H1 (cell line): ENCODE measurements around the gene WDR59. TPM values are rescaled to one million over a fixed set of nuclear protein-coding genes. Genes with fewer than 3 reads are reported as not detected.

Source experiments
- CTCF ChIA-PET: fragments of 300-600 bp; sonication (Branson Sonifier 250); formaldehyde crosslinking; loops from one replicate; lab custom pipeline; 2021; ENCODE audit not compliant: partially characterized antibody; lab: Charles Lee
- POLR2A ChIA-PET: fragments of 300-600 bp; sonication (Branson Sonifier 250); formaldehyde crosslinking; loops from one replicate; lab custom pipeline; 2021; ENCODE audit warnings: inconsistent platforms; ENCODE audit not compliant: partially characterized antibody; lab: Charles Lee
- DNase-seq, 2 experiments: peaks; one replicate each; pipeline versions ENCODE4 v3.0.0 to v3.0.0-alpha.2; 2010 to 2022; ENCODE audit warnings: low spot score in 2 of 2, low read depth in 1 of 2, mixed read lengths in 1 of 2
- FAIRE-seq: peaks from 2 replicates; lab custom pipeline; 2011; peaks lifted over from hg19 to GRCh38; lab: Jason Lieb, UNC
- H2AFZ ChIP-seq: 2 replicates; pipeline ENCODE4 v1.8.1; 2012; ENCODE audit warnings: low read length, inconsistent platforms
- H2AK5ac ChIP-seq: 2 replicates; pipeline ENCODE4 v1.6.1; 2013; ENCODE audit warnings: low read depth, low read length
- H2BK120ac ChIP-seq: replicated peaks from 2 replicates; pipeline ENCODE3; 2013; ENCODE audit warnings: low read depth, low read length, inconsistent platforms
- H2BK12ac ChIP-seq: 2 replicates; pipeline ENCODE4 v1.6.1; 2013; ENCODE audit warnings: low read depth, low read length
- H2BK15ac ChIP-seq: 2 replicates; pipeline ENCODE4 v1.6.1; 2013; ENCODE audit warnings: low read length
- H2BK20ac ChIP-seq: 2 replicates; pipeline ENCODE4 v1.6.1; 2013; ENCODE audit warnings: low read length
- H2BK5ac ChIP-seq: 2 replicates; pipeline ENCODE4 v1.6.1; 2013; ENCODE audit warnings: low read depth, low read length
- H3K14ac ChIP-seq: 2 replicates; pipeline ENCODE4 v1.6.1; 2013; ENCODE audit warnings: inconsistent platforms; ENCODE audit not compliant: insufficient read length
- H3K18ac ChIP-seq: 2 replicates; pipeline ENCODE4 v1.6.1; 2013; ENCODE audit warnings: low read length; ENCODE audit errors: extremely low read depth
- H3K23ac ChIP-seq: 2 replicates; pipeline ENCODE4 v1.6.1; 2013; ENCODE audit warnings: inconsistent platforms; ENCODE audit not compliant: insufficient read length
- H3K23me2 ChIP-seq: 2 replicates; pipeline ENCODE4 v1.6.1; 2013; ENCODE audit warnings: low read depth, low read length
- H3K27ac ChIP-seq: 2 replicates; pipeline ENCODE4 v1.6.1; 2011; ENCODE audit warnings: low read depth, low read length, inconsistent platforms
- H3K27me3 ChIP-seq, 4 experiments: replicated peaks in 1 of 4; 1 replicate in 1 of 4; 2 replicates in 3 of 4; pipeline versions ENCODE4 v1.6.1 to v1.8.1; 2011 to 2013; ENCODE audit warnings: low read length in 3 of 4, mild to moderate bottlenecking in 3 of 4, inconsistent platforms in 2 of 4, mixed read lengths in 2 of 4, moderate library complexity in 1 of 4; ENCODE audit not compliant: control insufficient read depth in 3 of 4, insufficient read depth in 3 of 4; ENCODE audit errors: extremely low read depth in 1 of 4
- H3K36me3 ChIP-seq, 4 experiments: 2 replicates each; pipeline versions ENCODE4 v1.6.1 to v1.8.1; 2011 to 2013; ENCODE audit warnings: mild to moderate bottlenecking in 4 of 4, low read length in 3 of 4, moderate library complexity in 2 of 4, control low read depth in 1 of 4, inconsistent platforms in 1 of 4; ENCODE audit not compliant: insufficient read depth in 4 of 4, control insufficient read depth in 2 of 4
- H3K4ac ChIP-seq: replicated peaks from 2 replicates; pipeline ENCODE3; 2013; ENCODE audit warnings: low read length, low read depth, mixed read lengths, inconsistent platforms; ENCODE audit not compliant: insufficient read length
- H3K4me1 ChIP-seq, 4 experiments: replicated peaks in 1 of 4; 1 replicate in 1 of 4; 2 replicates in 3 of 4; pipeline versions ENCODE4 v1.6.1 to v1.8.1; 2011 to 2013; ENCODE audit warnings: low read length in 3 of 4, inconsistent platforms in 2 of 4, mixed read lengths in 1 of 4; ENCODE audit not compliant: insufficient read depth in 4 of 4, control insufficient read depth in 3 of 4
- H3K4me2 ChIP-seq, 2 experiments: 2 replicates each; pipeline versions ENCODE4 v1.6.1 to v1.8.1; 2011 to 2013; ENCODE audit warnings: low read depth in 2 of 2, low read length in 2 of 2, control low read depth in 1 of 2, inconsistent platforms in 1 of 2, mild to moderate bottlenecking in 1 of 2; ENCODE audit not compliant: insufficient read depth in 1 of 2
- H3K4me3 ChIP-seq, 4 experiments: fragments of 200-600, 300-600 bp in 1 of 4; sonication (generic), shearing (Covaris generic), sonication (Bioruptor Twin) in 1 of 4; 2 replicates each; pipeline versions ENCODE4 v1.5.1 to v1.8.1; 2011 to 2016; ENCODE audit warnings: low read length in 4 of 4, low read depth in 3 of 4, control low read depth in 2 of 4, inconsistent platforms in 2 of 4, mild to moderate bottlenecking in 2 of 4, mixed read lengths in 1 of 4, moderate library complexity in 1 of 4; ENCODE audit not compliant: insufficient read depth in 2 of 4; ENCODE audit errors: extremely low read depth in 1 of 4
- H3K56ac ChIP-seq: replicated peaks from 2 replicates; pipeline ENCODE3; 2013; ENCODE audit warnings: low read depth, mild to moderate bottlenecking, mixed read lengths, low read length, inconsistent platforms; ENCODE audit not compliant: insufficient read length
- H3K79me1 ChIP-seq: 2 replicates; pipeline ENCODE4 v1.6.1; 2013; ENCODE audit warnings: low read depth, low read length, control low read depth
- H3K79me2 ChIP-seq, 2 experiments: 2 replicates each; pipeline versions ENCODE4 v1.6.1 to v1.8.1; 2012 to 2013; ENCODE audit warnings: low read length in 2 of 2, mild to moderate bottlenecking in 2 of 2, inconsistent platforms in 1 of 2; ENCODE audit not compliant: insufficient read depth in 2 of 2, control insufficient read depth in 1 of 2
- H3K9ac ChIP-seq, 4 experiments: replicated peaks in 1 of 4; 1 replicate in 1 of 4; 2 replicates in 3 of 4; pipeline versions ENCODE4 v1.6.1 to v1.8.1; 2011 to 2013; ENCODE audit warnings: low read depth in 3 of 4, low read length in 3 of 4, control low read depth in 2 of 4, mild to moderate bottlenecking in 2 of 4, moderate library complexity in 2 of 4, inconsistent platforms in 1 of 4; ENCODE audit errors: extremely low read depth in 1 of 4
- H3K9me3 ChIP-seq, 2 experiments: 2 replicates each; pipeline versions ENCODE4 v1.6.1 to v1.8.1; 2012 to 2013; ENCODE audit warnings: mild to moderate bottlenecking in 2 of 2, moderate library complexity in 2 of 2, control low read depth in 1 of 2, inconsistent platforms in 1 of 2, low read depth in 1 of 2, low read length in 1 of 2, mixed read lengths in 1 of 2; ENCODE audit not compliant: insufficient read depth in 2 of 2
- H4K20me1 ChIP-seq, 2 experiments: replicated peaks in 1 of 2; 2 replicates each; pipeline versions ENCODE3 to v1.8.1; 2011 to 2013; ENCODE audit warnings: inconsistent platforms in 2 of 2, low read length in 2 of 2, mild to moderate bottlenecking in 1 of 2; ENCODE audit not compliant: insufficient read depth in 2 of 2, control insufficient read depth in 1 of 2
- H4K5ac ChIP-seq: 2 replicates; pipeline ENCODE4 v1.6.1; 2013; ENCODE audit warnings: low read length, low read depth, mixed read lengths, inconsistent platforms; ENCODE audit not compliant: insufficient read length
- H4K8ac ChIP-seq: 2 replicates; pipeline ENCODE4 v1.8.0; 2013; ENCODE audit warnings: mild to moderate bottlenecking, moderate library complexity, low read length, inconsistent platforms; ENCODE audit not compliant: insufficient read depth; ENCODE audit errors: extremely low read depth
- H4K91ac ChIP-seq: replicated peaks from 2 replicates; pipeline ENCODE3; 2013; ENCODE audit warnings: low read length, mixed read lengths, inconsistent platforms; ENCODE audit not compliant: insufficient read length
- CEBPB ChIP-seq: IDR thresholded peaks from 2 replicates; pipeline ENCODE4 v1.6.1; 2012; ENCODE audit warnings: low read depth, low read length
- CHD1 ChIP-seq: IDR thresholded peaks from 2 replicates; pipeline ENCODE4 v1.6.1; 2012; ENCODE audit warnings: low read depth, low read length, improper control_type of control experiment
- EP300 ChIP-seq, 2 experiments: IDR thresholded peaks; 1 replicate in 1 of 2; 2 replicates in 1 of 2; pipeline ENCODE4 v1.6.1; 2011 to 2012; ENCODE audit warnings: low read depth in 2 of 2, low read length in 2 of 2, mild to moderate bottlenecking in 2 of 2, borderline replicate concordance in 1 of 2, inconsistent platforms in 1 of 2, moderate library complexity in 1 of 2
- HDAC6 ChIP-seq: IDR thresholded peaks from one replicate; pipeline ENCODE4 v1.7.1; 2012; ENCODE audit warnings: low read depth, mild to moderate bottlenecking, inconsistent platforms, low read length, moderate library complexity
- PHF8 ChIP-seq: fragments of 200-600 bp; sonication (generic); conservative IDR thresholded peaks from 2 replicates; pipeline ENCODE4 v1.7.1; 2012; ENCODE audit warnings: low read depth, mild to moderate bottlenecking, inconsistent platforms, low read length, moderate library complexity
- RBBP5 ChIP-seq: IDR thresholded peaks from 2 replicates; pipeline ENCODE4 v1.7.1; 2012; ENCODE audit warnings: low read depth, mild to moderate bottlenecking, inconsistent platforms, low read length, moderate library complexity, borderline replicate concordance
- RNF2 ChIP-seq: fragments of 200-900, 300-1000 bp; sonication (generic); IDR thresholded peaks from 2 replicates; pipeline ENCODE4 v1.7.1; 2016; ENCODE audit warnings: borderline replicate concordance, low read depth, mild to moderate bottlenecking, antibody characterized with exemption, low read length; ENCODE audit not compliant: poor library complexity, severe bottlenecking; ENCODE audit errors: missing control alignments
- SIRT6 ChIP-seq: IDR thresholded peaks from one replicate; pipeline ENCODE4 v1.7.1; 2012; ENCODE audit warnings: low read length, inconsistent platforms
- TAF1 ChIP-seq: IDR thresholded peaks from 2 replicates; pipeline ENCODE4 v1.6.1; 2011; ENCODE audit warnings: mild to moderate bottlenecking, low read depth, low read length
- TAF7 ChIP-seq: optimal IDR thresholded peaks from 2 replicates; pipeline ENCODE3; 2011; ENCODE audit warnings: low read depth, mild to moderate bottlenecking, inconsistent platforms, low read length, moderate library complexity, borderline replicate concordance
- TBP ChIP-seq: IDR thresholded peaks from 2 replicates; pipeline ENCODE4 v1.6.1; 2011; ENCODE audit warnings: low read depth, low read length, improper control_type of control experiment
- WGBS, 2 experiments: shearing (Covaris generic) in 1 of 2; methylation state at CpG; one replicate each; pipeline versions ENCODE4 v1.1.6 to v1.1.7; 2013 to 2015; ENCODE audit warnings: low lambda C conversion rate in 2 of 2, mixed read lengths in 2 of 2, inconsistent platforms in 1 of 2, low coverage in 1 of 2, missing lambda C conversion rate in 1 of 2; ENCODE audit not compliant: insufficient replicate concordance in 2 of 2, insufficient coverage in 1 of 2, insufficient read length in 1 of 2; ENCODE audit errors: extremely low coverage in 1 of 2, missing lambda C conversion rate in 1 of 2; 5-methylcytosine and 5-hydroxymethylcytosine counted together
- polyA plus RNA-seq, 7 experiments: library from polyadenylated mRNA; depleted of rRNA in 3 of 7; stranded (reverse) in 5 of 7; unstranded in 2 of 7; fragments of >200 nt in 5 of 7; fragments of 200-250 nt in 2 of 7; gene quantifications; 1 replicate in 5 of 7; 2 replicates in 1 of 7; 4 replicates in 1 of 7; pipeline versions ENCODE4 v1.2.1 to v1.2.3, GENCODE V29; 2011 to 2013; ENCODE audit warnings: missing spikeins in 2 of 7, mixed read lengths in 2 of 7
- total RNA-seq: library from RNA; stranded (reverse); fragmentation: NEBNext Ultra II Directional; extraction: Animal tissue kit (Norgen Biotek cat#: 25700); gene quantifications from 2 replicates; pipeline ENCODE4 v1.2.1, GENCODE V29; 2021
- TF ChIP-seq, protein P1 (sequence below): IDR thresholded peaks from 2 replicates; pipeline ENCODE4 v1.6.1; 2012; ENCODE audit warnings: inconsistent platforms

WDR59 gene
- total and polyA plus RNA-seq, 2 of the 8 experiments (the other 6 are each of a cell fraction or from before 2014, with no cell fraction given): 84.2 to 124 TPM

DNA sequence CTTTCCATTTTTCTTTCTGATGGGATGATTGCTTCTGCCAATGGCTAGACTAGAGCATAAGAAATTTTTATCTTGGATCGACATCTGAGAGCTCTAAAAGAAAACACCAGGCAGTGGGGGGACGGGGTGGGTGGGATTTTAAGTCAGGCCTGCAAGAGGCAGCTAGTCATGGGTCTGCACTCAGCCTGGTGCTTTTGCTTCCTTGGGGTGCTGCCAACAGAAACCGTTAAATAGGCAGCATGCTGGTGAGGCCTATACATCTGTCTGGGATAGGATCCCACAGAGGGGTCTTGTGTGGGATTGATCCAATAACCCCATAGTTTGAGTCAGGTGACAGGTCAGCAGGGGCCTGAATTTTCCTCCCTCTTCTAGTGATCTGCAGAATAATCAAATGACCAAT, 40.8 kb upstream of the WDR59 start:
- TF ChIP-seq CEBPB: no peak
- TF ChIP-seq HDAC6: no peak
- no peak for TF ChIP-seq CHD1
- TF ChIP-seq RNF2: no peak
- no peak for TF ChIP-seq TBP
- TF ChIP-seq RBBP5: no peak
- TF ChIP-seq, protein P1, sequence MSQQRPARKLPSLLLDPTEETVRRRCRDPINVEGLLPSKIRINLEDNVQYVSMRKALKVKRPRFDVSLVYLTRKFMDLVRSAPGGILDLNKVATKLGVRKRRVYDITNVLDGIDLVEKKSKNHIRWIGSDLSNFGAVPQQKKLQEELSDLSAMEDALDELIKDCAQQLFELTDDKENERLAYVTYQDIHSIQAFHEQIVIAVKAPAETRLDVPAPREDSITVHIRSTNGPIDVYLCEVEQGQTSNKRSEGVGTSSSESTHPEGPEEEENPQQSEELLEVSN: no peak
- TF ChIP-seq TAF1: no peak
- no peak for TF ChIP-seq PHF8
- TF ChIP-seq TAF7: no peak
- TF ChIP-seq EP300 (IDR thresholded peaks at IDR 0.05; ENCODE audit: borderline replicate concordance in 1 of 2, low read depth in 2 of 2, low read length in 2 of 2): no peak
- TF ChIP-seq SIRT6: no peak
- TF ChIP-seq, all 59 proteins: peak for 0
- ChIA-PET POLR2A (no interaction called here), CTCF (interaction anchor here (0.8 to 2.0 kb wide), 3 partner anchors 13 to 85 kb away, joined by 3 to 7 read pairs (median 3); no protein-coding TSS in a partner anchor)
- Histone ChIP-seq H3K79me2 (peaks cover 7 to 84% of the 10 kb centered on the region in 2 experiments), H3K79me1 (peaks cover 6% of the 10 kb centered on the region), H3K23ac (no peak overlapping the region), H2BK15ac (no peak overlapping the region), H2BK20ac (no peak overlapping the region), H2BK120ac (no peak overlapping the region), H3K27me3 (no peaks in the 10 kb centered on the region), H3K4me3 (no peak overlapping the region), H4K91ac (no peak overlapping the region), H2AFZ (no peak overlapping the region), H3K4ac (no peak overlapping the region), H4K20me1 (peaks cover 4 to 10% of the 10 kb centered on the region in 2 experiments), H4K5ac (no peak overlapping the region), H2BK5ac (no peak overlapping the region; the same call in 1 of the 2 replicates), H3K4me2 (no peak overlapping the region), H3K27ac (no peak overlapping the region), H3K36me3 (peaks cover 0 to 5% (median 1%) of the 10 kb centered on the region in 4 experiments; a peak in 2 of 8 replicates), H2BK12ac (no peak overlapping the region), H3K9ac (no peak overlapping the region), H3K4me1 (no peaks in the 10 kb centered on the region; a peak in 1 of 7 replicates), H3K18ac (no peak overlapping the region), H3K23me2 (no peaks in the 10 kb centered on the region), H3K56ac (no peak overlapping the region), H3K14ac (no peak overlapping the region), H3K9me3 (peaks cover 5 to 7% of the 10 kb centered on the region in 2 experiments; a peak in 2 of 4 replicates), H2AK5ac (no peak overlapping the region), H4K8ac (no peak overlapping the region)
- DNase-seq (no peak), FAIRE-seq (no peak)
- 87% methylated on average over 3 of the region's 3 CpGs; no CpG with 5 or more reads in 1 of the 2 experiments for WGBS, 2 experiments
